ENCODE results near the gene ZNF438.

DNA sequence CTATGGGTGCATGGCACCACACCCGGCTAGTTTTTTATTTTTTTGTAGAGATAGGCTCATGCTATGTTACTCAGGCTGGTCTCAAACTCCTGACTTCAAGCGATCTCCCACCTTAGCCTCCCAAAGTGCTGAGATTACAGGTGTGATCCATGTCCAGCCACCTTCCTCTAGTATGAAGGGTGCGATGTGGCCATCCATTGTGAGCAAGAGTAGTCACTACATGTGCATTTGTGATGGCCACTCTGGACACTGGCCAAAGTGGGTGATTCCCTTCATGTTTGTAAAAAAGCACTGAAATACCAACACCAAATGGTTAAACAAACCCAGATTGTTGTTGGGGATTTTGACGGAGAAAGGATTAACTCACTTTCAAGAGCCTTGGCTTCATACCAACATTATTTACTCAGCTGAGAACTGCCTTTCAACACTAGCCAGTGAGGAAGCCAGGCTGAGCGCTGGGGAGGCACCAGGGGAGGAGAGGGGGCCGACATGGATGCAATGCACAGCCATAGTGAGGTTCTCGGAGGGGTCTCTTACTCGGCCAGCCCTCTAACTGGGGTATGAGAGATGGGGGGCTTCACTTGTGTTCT lies 204.0 kb downstream of the ZNF438 start:
- TF ChIP-seq, protein P1, sequence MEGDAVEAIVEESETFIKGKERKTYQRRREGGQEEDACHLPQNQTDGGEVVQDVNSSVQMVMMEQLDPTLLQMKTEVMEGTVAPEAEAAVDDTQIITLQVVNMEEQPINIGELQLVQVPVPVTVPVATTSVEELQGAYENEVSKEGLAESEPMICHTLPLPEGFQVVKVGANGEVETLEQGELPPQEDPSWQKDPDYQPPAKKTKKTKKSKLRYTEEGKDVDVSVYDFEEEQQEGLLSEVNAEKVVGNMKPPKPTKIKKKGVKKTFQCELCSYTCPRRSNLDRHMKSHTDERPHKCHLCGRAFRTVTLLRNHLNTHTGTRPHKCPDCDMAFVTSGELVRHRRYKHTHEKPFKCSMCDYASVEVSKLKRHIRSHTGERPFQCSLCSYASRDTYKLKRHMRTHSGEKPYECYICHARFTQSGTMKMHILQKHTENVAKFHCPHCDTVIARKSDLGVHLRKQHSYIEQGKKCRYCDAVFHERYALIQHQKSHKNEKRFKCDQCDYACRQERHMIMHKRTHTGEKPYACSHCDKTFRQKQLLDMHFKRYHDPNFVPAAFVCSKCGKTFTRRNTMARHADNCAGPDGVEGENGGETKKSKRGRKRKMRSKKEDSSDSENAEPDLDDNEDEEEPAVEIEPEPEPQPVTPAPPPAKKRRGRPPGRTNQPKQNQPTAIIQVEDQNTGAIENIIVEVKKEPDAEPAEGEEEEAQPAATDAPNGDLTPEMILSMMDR (IDR thresholded peaks at IDR 0.05): no peak
- TF ChIP-seq EZH2 (IDR thresholded peaks at IDR 0.05) (no peak), EZH2phosphoT487 (IDR thresholded peaks at IDR 0.05) (no peak)

Data from neural progenitor cell (in vitro differentiated cells).